Naive thymus-derived CD8-positive, alpha-beta T cell (primary cell): ENCODE results near the gene ARL10. TPM values are rescaled to one million over a fixed set of nuclear protein-coding genes. Genes with fewer than 3 reads are reported as not detected.

Source experiments
- ATAC-seq, 2 donors: fragments of 150-1000 bp; cut with Tn5 transposase in 1 of 2; sonication (Bioruptor Pico), chemical (Tn5 transposase) in 1 of 2; 1 replicate in 1 of 2; 2 replicates in 1 of 2; pipeline ENCODE4 v1.10.0; 2021; ENCODE audit warnings: mild to moderate bottlenecking in 2 of 2, moderate library complexity in 2 of 2
- POLR2A ChIA-PET: fragments of 350-600 bp; sonication (Branson Sonifier 250); formaldehyde crosslinking; loops from one replicate; lab custom pipeline; 2021; ENCODE audit warnings: antibody characterized with exemption; lab: Charles Lee
- DNase-seq, 10 donors: peaks; one replicate each; pipeline versions ENCODE4 v3.0.0 to v3.0.0-alpha.2; 2020 to 2022
- H3K27ac Mint-ChIP-seq, 10 donors: one replicate each; pipeline ENCODE4 v1.8.0; 2020 to 2022; ENCODE audit warnings: mild to moderate bottlenecking in 10 of 10, mixed read lengths in 10 of 10, moderate library complexity in 4 of 10, inconsistent platforms in 1 of 10
- H3K27me3 Mint-ChIP-seq, 5 donors: one replicate each; pipeline ENCODE4 v1.8.0; 2021 to 2022; ENCODE audit warnings: mixed read lengths in 5 of 5
- H3K36me3 Mint-ChIP-seq, 3 donors: one replicate each; pipeline ENCODE4 v1.8.0; 2020 to 2022; ENCODE audit warnings: mixed read lengths in 3 of 3, mild to moderate bottlenecking in 2 of 3, inconsistent platforms in 1 of 3
- H3K4me1 Mint-ChIP-seq, 4 donors: one replicate each; pipeline ENCODE4 v1.8.0; 2021 to 2022; ENCODE audit warnings: mixed read lengths in 4 of 4
- H3K4me3 Mint-ChIP-seq, 10 donors: one replicate each; pipeline ENCODE4 v1.8.0; 2020 to 2022; ENCODE audit warnings: mild to moderate bottlenecking in 10 of 10, mixed read lengths in 10 of 10, moderate library complexity in 6 of 10, inconsistent platforms in 1 of 10
- H3K9me3 Mint-ChIP-seq, 9 donors: one replicate each; pipeline ENCODE4 v1.8.0; 2020 to 2022; ENCODE audit warnings: mixed read lengths in 9 of 9, mild to moderate bottlenecking in 3 of 9, inconsistent platforms in 1 of 9, moderate library complexity in 1 of 9
- polyA plus RNA-seq, 3 donors: library from polyadenylated mRNA; unstranded; fragments of 300-500 nt; fragmentation: Illumina TruSeq; gene quantifications; one replicate each; pipeline ENCODE4 v1.2.3, GENCODE V29; 2021
- total RNA-seq, 8 experiments: library from RNA in 2 of 8; stranded (reverse) in 2 of 8; gene quantifications; one replicate each; pipeline ENCODE4 v1.2.3 and lab custom pipeline; 2021 to 2026

Gene ARL10, protein sequence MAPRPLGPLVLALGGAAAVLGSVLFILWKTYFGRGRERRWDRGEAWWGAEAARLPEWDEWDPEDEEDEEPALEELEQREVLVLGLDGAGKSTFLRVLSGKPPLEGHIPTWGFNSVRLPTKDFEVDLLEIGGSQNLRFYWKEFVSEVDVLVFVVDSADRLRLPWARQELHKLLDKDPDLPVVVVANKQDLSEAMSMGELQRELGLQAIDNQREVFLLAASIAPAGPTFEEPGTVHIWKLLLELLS
- total RNA-seq (10 to 100 TPM; 12.7 to 15.0 TPM), polyA plus RNA-seq (1 to 10 TPM; 1.2 to 1.7 (median 1.3) TPM), total RNA-seq (lab: John Stamatoyannopoulos, UW) (5.9 to 15.5 (median 10.3) reads per million in 6 experiments)

DNA sequence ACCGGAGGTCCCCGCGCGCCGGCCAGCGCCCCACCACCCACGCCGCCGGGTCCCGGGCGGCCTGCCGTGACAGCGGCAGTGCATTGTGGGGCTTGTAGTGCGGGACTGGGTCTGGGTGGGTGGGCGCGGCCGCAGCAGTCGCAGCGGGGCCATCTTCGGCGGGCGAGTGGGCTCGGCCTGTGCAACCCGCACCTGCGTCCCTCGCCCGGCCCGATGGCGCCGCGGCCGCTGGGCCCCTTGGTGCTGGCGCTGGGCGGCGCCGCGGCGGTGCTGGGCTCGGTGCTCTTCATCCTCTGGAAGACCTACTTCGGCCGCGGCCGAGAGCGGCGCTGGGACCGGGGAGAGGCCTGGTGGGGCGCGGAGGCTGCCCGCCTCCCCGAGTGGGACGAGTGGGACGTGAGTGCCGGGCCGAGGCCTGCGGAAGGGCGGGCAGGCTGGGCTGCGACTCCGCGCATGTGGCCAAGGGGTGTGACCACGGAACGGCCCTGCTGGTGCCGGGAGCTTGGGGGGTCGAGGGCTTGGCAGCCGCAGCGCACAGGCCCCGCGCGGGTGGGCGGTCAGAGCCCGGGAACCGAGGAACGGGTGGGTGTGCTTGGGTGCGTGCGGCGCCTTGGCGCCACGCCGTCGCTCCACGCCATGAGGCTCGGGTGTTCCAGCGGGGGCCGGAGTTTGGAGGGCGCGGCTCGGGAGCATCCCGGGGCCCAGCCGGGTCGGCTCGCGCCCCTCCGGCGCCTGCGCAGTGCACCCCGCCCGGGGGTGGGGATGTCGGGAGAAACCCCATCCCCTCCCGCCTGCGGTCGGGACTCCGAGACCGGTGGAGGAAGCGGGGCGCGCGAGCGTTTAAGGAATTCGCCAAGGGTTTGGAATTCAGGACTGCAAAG, at the start of gene ARL10:
Gene ARL10, plus strand, starts transcription at position 137 of the 881 bp plus-strand sequence. Its CDS starts 77 bp downstream, at position 214.
- Mint-ChIP-seq H3K4me1 (peaks cover 14 to 38% (median 23%) of the 10 kb centered on the region in 4 donors), H3K27me3 (no peaks in the 10 kb centered on the region), H3K36me3 (peaks cover 0 to 21% (median 0%) of the 10 kb centered on the region in 3 donors), H3K4me3 (peak within 1 kb of the TSS; percentile 72 to 91 (median 80)), H3K27ac (peak within 1 kb of the TSS; percentile 25 to 88 (median 72)), H3K9me3 (no peaks in the 10 kb centered on the region)
- peak; percentile 25 to 72 (median 41) for DNase-seq
- POLR2A ChIA-PET: interaction anchor here (1.0 to 1.1 kb wide), 2 partner anchors 23 to 49 kb away, joined by 3 to 9 read pairs; partner anchors contain the start of genes HIGD2A and NOP16
- ATAC-seq: peak; percentile 11 to 51

- Mint-ChIP-seq H3K4me3 (no peak overlapping the region), H3K27me3 (no peaks in the 10 kb centered on the region), H3K36me3 (peaks cover 4 to 62% (median 17%) of the 10 kb centered on the region in 3 donors), H3K9me3 (no peaks in the 10 kb centered on the region), H3K4me1 (no peaks in the 10 kb centered on the region), H3K27ac (peak overlapping the region in 2 of 10 donors; percentile 8 to 32)
- DNase-seq (no peak), ATAC-seq (no peak)
- POLR2A ChIA-PET: no interaction called here
Observed at GRCh38 chr5:176317534-176318374, 47.5 kb upstream of the ARL10 start.

GRCh38 chr5:176319827-176320554, 45.3 kb upstream of the ARL10 start:
- POLR2A ChIA-PET: no interaction called here
- no peaks in the 10 kb centered on the region for H3K9me3 Mint-ChIP-seq
- H3K4me3 Mint-ChIP-seq: no peak overlapping the region
- no peaks in the 10 kb centered on the region for H3K4me1 Mint-ChIP-seq
- peak overlapping the region in 3 of 10 donors; percentile 13 to 43 (median 39) for H3K27ac Mint-ChIP-seq
- DNase-seq (no peak), ATAC-seq (no peak)
- no peaks in the 10 kb centered on the region for H3K27me3 Mint-ChIP-seq
- H3K36me3 Mint-ChIP-seq: peaks cover 4 to 58% (median 22%) of the 10 kb centered on the region in 3 donors

GRCh38 chr5:176320577-176320976, 44.7 kb upstream of the ARL10 start:
- Mint-ChIP-seq H3K4me1 (no peaks in the 10 kb centered on the region), H3K27me3 (no peaks in the 10 kb centered on the region), H3K4me3 (no peak overlapping the region), H3K27ac (no peak overlapping the region), H3K36me3 (peaks cover 0 to 54% (median 20%) of the 10 kb centered on the region in 3 donors), H3K9me3 (no peaks in the 10 kb centered on the region)
- ATAC-seq (no peak), DNase-seq (no peak)
- POLR2A ChIA-PET: no interaction called here

- Mint-ChIP-seq H3K27me3 (no peaks in the 10 kb centered on the region), H3K27ac (peak overlapping the region in 2 of 10 donors; percentile 27 to 71), H3K4me1 (no peaks in the 10 kb centered on the region), H3K4me3 (no peak overlapping the region), H3K36me3 (peaks cover 13 to 51% (median 26%) of the 10 kb centered on the region in 3 donors), H3K9me3 (peaks cover 0 to 13% (median 10%) of the 10 kb centered on the region in 9 donors)
- DNase-seq (no peak), ATAC-seq (no peak)
- POLR2A ChIA-PET: no interaction called here
Observed at GRCh38 chr5:176334031-176334770, 31.1 kb upstream of the ARL10 start.

DNA sequence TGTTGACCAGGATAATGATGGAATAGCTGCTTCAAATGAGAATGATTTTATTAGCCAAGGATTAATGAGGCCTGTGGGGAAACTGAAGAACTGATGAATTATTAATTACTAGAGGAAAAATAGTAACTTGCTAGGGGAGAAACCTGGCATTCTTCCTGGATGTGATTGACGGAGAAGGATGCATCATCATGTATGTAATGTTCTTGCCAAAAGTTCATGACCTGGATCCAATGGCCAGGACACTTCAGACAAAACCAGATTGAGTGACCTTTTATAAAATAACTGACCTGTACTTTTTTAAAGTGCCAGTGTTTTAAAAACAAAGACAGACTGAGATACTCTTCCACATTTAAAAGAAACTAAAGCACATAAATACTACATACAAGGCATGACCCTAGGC, 27.4 kb upstream of the ARL10 start:
- H3K9me3 Mint-ChIP-seq: peaks cover 0 to 13% (median 7%) of the 10 kb centered on the region in 9 donors
- H3K4me3 Mint-ChIP-seq: no peak overlapping the region
- ATAC-seq (no peak), DNase-seq (no peak)
- peaks cover 9 to 46% (median 21%) of the 10 kb centered on the region in 3 donors for H3K36me3 Mint-ChIP-seq
- POLR2A ChIA-PET: no interaction called here
- peaks cover 0 to 2% (median 0%) of the 10 kb centered on the region in 4 donors for H3K4me1 Mint-ChIP-seq
- H3K27ac Mint-ChIP-seq: peak overlapping the region in 1 of 10 donors; percentile 43
- no peaks in the 10 kb centered on the region for H3K27me3 Mint-ChIP-seq

DNA sequence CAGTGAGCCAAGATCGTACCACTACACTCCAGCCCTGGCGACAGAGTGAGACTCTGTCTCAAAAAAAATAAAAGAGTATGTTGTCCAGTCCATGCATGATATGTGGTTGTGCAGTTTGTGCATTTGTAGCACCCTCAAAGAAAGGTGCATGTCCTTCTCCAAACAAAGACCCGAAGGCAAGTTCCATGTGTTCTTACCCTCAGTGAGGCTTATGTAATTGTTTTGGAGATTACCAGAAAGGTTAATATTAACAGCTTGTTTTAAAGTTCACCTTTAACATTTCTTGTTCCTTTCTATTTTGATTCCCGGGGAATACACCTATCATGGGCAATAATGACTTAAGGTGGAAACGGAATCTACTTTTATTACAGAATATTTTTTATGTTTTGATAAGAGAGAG, 26.0 kb upstream of the ARL10 start:
- no peak overlapping the region for H3K4me3 Mint-ChIP-seq
- no peaks in the 10 kb centered on the region for H3K27me3 Mint-ChIP-seq
- peaks cover 0 to 4% (median 0%) of the 10 kb centered on the region in 9 donors for H3K9me3 Mint-ChIP-seq
- H3K27ac Mint-ChIP-seq: no peak overlapping the region
- DNase-seq (no peak), ATAC-seq (no peak)
- POLR2A ChIA-PET: no interaction called here
- H3K36me3 Mint-ChIP-seq: peaks cover under 1 to 42% (median 12%) of the 10 kb centered on the region in 3 donors
- H3K4me1 Mint-ChIP-seq: peaks cover 0 to 2% (median 0%) of the 10 kb centered on the region in 4 donors

- H3K4me3 Mint-ChIP-seq: no peak overlapping the region
- POLR2A ChIA-PET: no interaction called here
- DNase-seq (no peak), ATAC-seq (no peak)
- peaks cover 0 to 2% (median 0%) of the 10 kb centered on the region in 4 donors for H3K4me1 Mint-ChIP-seq
- no peaks in the 10 kb centered on the region for H3K9me3 Mint-ChIP-seq
- peaks cover 0 to 55% (median 6%) of the 10 kb centered on the region in 3 donors for H3K36me3 Mint-ChIP-seq
- H3K27me3 Mint-ChIP-seq: no peaks in the 10 kb centered on the region
- H3K27ac Mint-ChIP-seq: peak overlapping the region in 8 of 10 donors; percentile 8 to 81 (median 60)
Observed at GRCh38 chr5:176341325-176342157, 23.7 kb upstream of the ARL10 start.

DNA sequence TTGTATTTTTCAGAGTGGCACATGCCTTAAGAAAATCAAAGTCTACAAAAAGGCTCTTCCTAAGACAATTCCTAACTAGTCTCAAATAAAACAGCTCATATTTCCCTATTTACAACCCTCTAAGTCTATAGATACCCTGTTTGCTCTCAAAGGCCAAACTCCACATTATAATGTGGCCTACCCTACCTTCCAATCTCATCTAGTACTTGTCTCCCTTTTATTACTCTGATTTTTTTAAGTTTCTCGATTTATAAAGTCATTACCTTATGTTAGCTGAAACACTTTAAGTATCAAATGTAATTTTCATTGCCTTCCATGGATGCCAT, 23.2 kb upstream of the ARL10 start:
- peaks cover 0 to 54% (median 5%) of the 10 kb centered on the region in 3 donors for H3K36me3 Mint-ChIP-seq
- ATAC-seq (no peak), DNase-seq (no peak)
- H3K4me1 Mint-ChIP-seq: peaks cover 0 to 2% (median 0%) of the 10 kb centered on the region in 4 donors
- no peaks in the 10 kb centered on the region for H3K9me3 Mint-ChIP-seq
- H3K27me3 Mint-ChIP-seq: no peaks in the 10 kb centered on the region
- H3K27ac Mint-ChIP-seq: peak overlapping the region in 4 of 10 donors; percentile 8 to 60 (median 48)
- POLR2A ChIA-PET: no interaction called here
- no peak overlapping the region for H3K4me3 Mint-ChIP-seq

GRCh38 chr5:176342766-176343458, 22.4 kb upstream of the ARL10 start:
- Mint-ChIP-seq H3K9me3 (no peaks in the 10 kb centered on the region), H3K4me3 (no peak overlapping the region), H3K27ac (peak overlapping the region in 8 of 10 donors; percentile 15 to 79 (median 49)), H3K27me3 (no peaks in the 10 kb centered on the region), H3K4me1 (peaks cover 0 to 2% (median 0%) of the 10 kb centered on the region in 4 donors), H3K36me3 (peaks cover 0 to 54% (median 5%) of the 10 kb centered on the region in 3 donors)
- DNase-seq: no peak
- no peak for ATAC-seq
- POLR2A ChIA-PET: interaction anchor here (0.6 kb wide), 1 partner anchor 47 kb away, joined by 3 read pairs; no protein-coding TSS in a partner anchor
